Measurements from ENCODE around the gene SAMD4B. TPM values are rescaled to one million over a fixed set of nuclear protein-coding genes. Genes with fewer than 3 reads are reported as not detected.
A peak's percentile ranks its signal among the peaks of the same experiment; 100 is the strongest.

The SAMD4B gene
- total RNA-seq, 1 experiment from 2014 or later, result 135 TPM

GRCh38 chr19:39306075-39306474 lies 36.1 kb upstream of the SAMD4B start:
- Histone ChIP-seq H2BK12ac (ENCODE audit: insufficient read length, low read depth, low read length) (no peak overlapping the region), H3K4me1 (ENCODE audit: insufficient read depth, low read length) (peaks cover under 1% of the 10 kb centered on the region; the same call in 1 of the 2 replicates), H3K27ac (ENCODE audit: insufficient read length, low read depth, low read length) (no peak overlapping the region), H3K4ac (ENCODE audit: low read depth, low read length) (no peak overlapping the region), H4K5ac (ENCODE audit: insufficient read length, low read depth, low read length) (no peak overlapping the region), H3K56ac (ENCODE audit: insufficient read length, low read depth, low read length) (no peak overlapping the region), H4K20me1 (ENCODE audit: control insufficient read depth, insufficient read depth, insufficient read length) (no peaks in the 10 kb centered on the region), H3K79me1 (ENCODE audit: insufficient read depth, low read depth, low read length, poor library complexity, severe bottlenecking) (no peaks in the 10 kb centered on the region), H3K18ac (ENCODE audit: insufficient read length, low read depth, low read length) (no peak overlapping the region), H2BK120ac (ENCODE audit: low read depth, low read length, poor library complexity, severe bottlenecking) (no peak overlapping the region), H2BK15ac (ENCODE audit: low read depth, low read length) (no peak overlapping the region), H3T11ph (ENCODE audit: low read length) (no peak overlapping the region), H3K27me3 (ENCODE audit: insufficient read depth, low read length) (no peaks in the 10 kb centered on the region; the same call in 1 of the 2 replicates), H3K14ac (ENCODE audit: insufficient read depth, low read length) (no peak overlapping the region), H3K4me2 (ENCODE audit: insufficient read depth, insufficient read length, low read length) (no peak overlapping the region), H2BK20ac (ENCODE audit: low read depth, low read length, poor library complexity, severe bottlenecking) (no peak overlapping the region), H3K79me2 (ENCODE audit: insufficient read depth, low read length) (no peaks in the 10 kb centered on the region), H2AFZ (ENCODE audit: low read length) (no peak overlapping the region), H4K8ac (replicated peaks; ENCODE audit: insufficient read length, low read depth, low read length) (no peak overlapping the region), H3K9ac (ENCODE audit: extremely low read depth, insufficient read length, low read length) (no peak overlapping the region), H2AK5ac (ENCODE audit: insufficient read length, low read length) (no peak overlapping the region), H2BK5ac (ENCODE audit: insufficient read length, low read length) (no peak overlapping the region), H4K91ac (ENCODE audit: insufficient read length, low read depth, low read length) (no peak overlapping the region), H3K9me3 (ENCODE audit: control insufficient read depth, low read depth, low read length) (no peaks in the 10 kb centered on the region), H3K23me2 (ENCODE audit: insufficient read length, low read depth, low read length, poor library complexity, severe bottlenecking) (peaks cover 16% of the 10 kb centered on the region), H3K23ac (ENCODE audit: insufficient read length, low read depth, low read length) (no peak overlapping the region)
- no peak for DNase-seq
- TF ChIP-seq CTCF (conservative IDR thresholded peaks at IDR 0.05), result no peak
- peaks cover 60% of the 10 kb centered on the region for H3K27me3 Mint-ChIP-seq (ENCODE audit: low read depth)
- H3K27ac Mint-ChIP-seq, result no peak overlapping the region
- H3K4me1 Mint-ChIP-seq, result peaks cover 25 to 59% of the 10 kb centered on the region in 2 experiments
- no peaks in the 10 kb centered on the region for H3K9me3 Mint-ChIP-seq
- H3K4me3 Mint-ChIP-seq, result peak overlapping the region in 1 of 2 experiments; percentile 19; a peak in 2 of 5 replicates
- H3K36me3 Mint-ChIP-seq (ENCODE audit: insufficient read depth in 1 of 3, low read depth in 3 of 3), result peaks cover 0 to 6% (median under 1%) of the 10 kb centered on the region in 3 experiments; a peak in 3 of 7 replicates
